ENCODE measurements around the gene RHOT2.
"Not testable (repeated sequence)": the region's sequence is repeated elsewhere in the genome, so short reads cannot be mapped to it uniquely, and the experiment has no call there.

The RHOT2 gene

DNA sequence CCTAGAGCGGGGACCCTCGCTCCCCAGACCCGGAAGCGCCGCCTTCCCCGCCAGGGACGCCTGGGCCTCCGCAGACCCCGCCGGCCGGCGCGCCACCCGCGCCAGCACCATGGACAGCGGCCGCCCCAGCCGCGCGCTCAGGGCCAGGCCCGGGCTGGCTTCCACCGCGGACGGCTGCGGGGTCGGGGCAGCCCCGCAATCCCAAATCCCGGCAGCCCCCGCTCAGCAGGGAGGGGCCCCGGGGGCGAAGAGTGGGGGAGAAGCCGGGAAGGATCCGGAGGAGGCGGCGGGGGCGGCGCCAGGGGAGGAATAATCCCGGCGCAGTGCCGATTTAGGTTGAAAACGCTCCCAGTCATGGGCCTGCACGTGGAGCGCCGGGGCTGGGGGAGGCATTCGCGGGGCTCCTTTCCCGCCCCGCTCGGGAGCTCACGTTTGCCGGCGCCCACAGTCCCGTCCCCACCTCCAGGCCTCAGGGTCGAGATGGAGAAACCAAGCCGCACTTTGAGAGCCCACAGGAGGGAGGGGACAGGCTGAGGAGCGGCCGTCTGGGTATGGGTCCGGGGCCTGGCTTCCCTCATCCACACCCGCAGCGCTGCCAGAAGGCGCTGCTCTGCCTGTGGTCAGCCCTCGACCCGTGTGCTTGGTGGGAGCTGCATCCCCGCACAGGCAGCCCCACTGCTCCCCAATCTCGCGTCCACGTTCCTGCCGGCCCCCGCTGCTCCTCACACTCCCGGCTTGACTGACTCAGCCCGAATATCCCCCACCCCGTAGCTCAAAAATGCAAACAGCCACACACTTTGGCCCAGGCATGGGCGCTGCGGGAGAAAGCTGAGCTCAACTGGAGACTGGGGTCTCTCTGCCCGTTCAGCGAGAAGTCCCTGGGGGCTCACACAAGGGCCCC, 33.0 kb downstream of the RHOT2 start:
- DNase-seq (ENCODE audit: low read depth) = no peak

DNA sequence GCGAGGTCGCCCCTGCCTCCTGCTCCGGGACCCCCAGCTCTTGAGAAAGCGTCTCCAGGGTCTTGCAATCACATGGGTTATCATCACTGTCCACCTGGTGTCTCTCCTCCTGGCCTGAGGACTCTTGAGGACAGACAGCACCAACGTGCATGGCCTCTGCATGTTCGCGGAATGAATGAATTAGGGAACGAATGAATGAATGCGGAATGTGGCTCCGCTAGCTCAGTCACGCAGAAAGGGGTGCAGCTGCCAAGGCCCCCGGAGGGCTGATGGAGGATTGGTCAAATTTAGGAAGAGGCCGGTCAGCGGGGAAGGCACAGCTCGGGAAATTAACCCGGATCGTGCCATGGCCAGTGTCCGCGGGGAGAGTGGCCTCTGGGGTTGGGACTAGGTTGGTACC, 34.4 kb downstream of the RHOT2 start:
- no peak for DNase-seq (ENCODE audit: low read depth)

DNA sequence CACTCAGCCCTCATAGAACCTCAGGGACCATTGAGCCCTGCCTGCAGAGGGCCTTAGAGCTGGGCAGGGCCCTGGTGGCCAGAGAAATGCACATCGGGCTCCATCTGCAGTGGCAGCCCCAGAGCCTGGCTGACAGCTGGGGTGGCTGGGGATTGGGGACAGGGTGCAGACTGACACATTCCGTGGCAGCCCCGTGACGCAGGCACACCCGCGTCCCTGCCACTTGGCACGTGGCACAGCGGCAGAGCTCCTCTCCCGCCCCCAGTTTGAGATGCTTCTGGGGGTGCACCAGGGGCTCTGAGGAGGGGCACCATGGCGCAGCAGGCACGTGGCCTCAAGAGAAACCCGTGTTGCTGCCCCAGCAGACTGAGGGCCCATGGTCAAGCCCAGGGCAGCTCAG, 35.5 kb downstream of the RHOT2 start:
- no peak for DNase-seq (ENCODE audit: low read depth)

DNA sequence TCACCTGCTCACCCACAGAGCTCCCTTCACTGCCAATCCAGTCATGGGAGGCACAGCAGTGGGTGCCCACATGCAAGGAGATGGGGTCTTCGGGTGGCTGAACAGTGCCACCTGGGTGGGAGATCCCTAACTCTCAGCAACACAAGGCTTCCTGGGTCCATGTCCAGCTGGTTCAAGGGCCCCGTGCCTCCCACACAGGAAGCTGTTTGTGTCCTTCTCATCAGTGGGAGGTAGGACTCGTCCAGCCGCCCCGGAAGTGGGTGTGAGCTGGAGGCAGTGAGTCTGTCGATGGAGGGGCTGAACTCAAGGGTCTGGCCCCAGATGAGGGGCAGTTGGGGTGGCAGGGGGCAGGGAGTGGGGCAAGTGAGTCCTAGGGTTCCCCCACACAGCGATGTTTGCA, 36.1 kb downstream of the RHOT2 start:
- no peak for DNase-seq (ENCODE audit: low read depth)

DNA sequence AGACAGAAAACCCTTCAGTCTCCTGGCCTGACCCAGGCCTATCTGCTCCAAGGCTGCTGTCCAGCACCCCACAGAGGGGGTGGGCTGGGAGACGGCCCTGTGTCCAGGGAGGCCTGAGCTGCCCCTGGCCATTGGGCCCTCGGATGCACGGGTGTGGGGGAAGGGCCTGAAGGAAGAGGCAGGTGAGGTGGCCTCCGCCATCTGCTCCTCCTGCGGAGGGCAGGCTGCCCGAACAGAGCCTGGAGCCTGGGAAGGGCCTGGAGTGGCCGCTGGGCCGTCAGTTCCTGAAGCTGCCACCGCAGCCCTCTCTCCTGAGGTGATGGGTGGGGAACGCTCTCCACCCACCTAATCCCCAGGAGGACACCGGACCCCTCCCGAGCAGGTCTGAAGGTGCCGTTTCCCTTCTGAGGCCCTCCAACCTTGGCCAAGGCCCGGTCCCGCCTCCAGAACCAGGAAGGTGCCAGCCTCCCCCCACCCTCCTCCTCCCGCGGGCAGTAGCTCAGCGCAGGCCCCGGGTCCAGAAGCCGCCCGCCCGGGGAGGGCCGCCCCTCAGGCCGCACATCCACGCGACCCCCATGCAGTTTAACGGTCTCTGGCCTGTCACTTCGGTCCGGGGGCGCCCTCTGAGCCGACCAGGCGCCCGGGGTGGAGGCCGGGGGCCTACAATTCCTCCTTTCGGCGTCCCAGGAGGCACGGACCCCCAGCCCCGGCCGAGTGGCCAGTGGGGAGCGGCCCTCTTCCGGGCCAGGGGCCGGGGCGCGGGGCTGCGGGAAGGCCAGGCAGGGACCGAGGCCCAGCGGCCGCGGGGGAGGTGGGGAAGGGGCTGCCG, 36.8 kb downstream of the RHOT2 start:
- no peak for DNase-seq (ENCODE audit: low read depth)

DNA sequence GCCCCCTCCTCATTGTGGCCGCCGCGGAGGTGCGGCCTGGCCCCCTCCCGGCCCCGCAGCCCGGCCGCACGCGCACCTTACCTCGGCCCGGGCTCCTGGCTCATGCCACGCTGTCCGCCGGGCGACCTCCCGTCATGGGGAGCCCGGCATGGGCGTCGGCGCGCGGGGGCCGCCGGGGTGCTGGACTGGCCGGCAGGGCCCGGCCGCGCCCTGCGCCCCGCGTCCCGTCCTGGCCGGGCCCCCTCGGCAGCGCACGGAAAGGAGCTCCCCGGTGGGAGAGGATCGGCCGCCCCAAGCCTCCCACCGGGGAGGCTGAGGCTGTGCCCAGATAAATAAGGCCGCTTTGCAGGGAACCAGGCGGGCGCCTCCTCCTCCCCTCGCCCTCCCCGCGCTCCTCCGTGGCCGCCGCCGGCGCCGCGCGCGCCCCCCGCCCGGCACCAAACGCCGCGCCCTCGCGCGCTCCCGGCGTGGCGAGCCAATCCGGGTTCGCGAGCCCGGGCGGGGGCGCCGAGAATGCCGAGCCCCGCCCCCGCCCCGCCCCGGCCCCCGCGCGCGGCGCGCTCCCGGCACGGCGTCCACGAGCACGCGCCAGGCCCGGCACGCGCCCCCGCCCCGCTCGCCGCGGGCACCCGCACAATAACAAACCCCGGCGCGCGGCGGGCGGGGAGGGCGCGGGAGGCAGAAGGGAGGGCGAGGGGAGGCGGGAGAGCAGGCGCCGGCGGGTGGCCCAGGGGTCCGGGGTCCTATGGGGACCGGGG, 37.7 kb downstream of the RHOT2 start, which contains the start of gene FBXL16:
Gene FBXL16 (minus strand): TSS at position 371 of the 758 bp plus-strand sequence. CDS start 8,396 bp downstream, outside the sequence.
- DNase-seq (ENCODE audit: low read depth) = no peak

DNA sequence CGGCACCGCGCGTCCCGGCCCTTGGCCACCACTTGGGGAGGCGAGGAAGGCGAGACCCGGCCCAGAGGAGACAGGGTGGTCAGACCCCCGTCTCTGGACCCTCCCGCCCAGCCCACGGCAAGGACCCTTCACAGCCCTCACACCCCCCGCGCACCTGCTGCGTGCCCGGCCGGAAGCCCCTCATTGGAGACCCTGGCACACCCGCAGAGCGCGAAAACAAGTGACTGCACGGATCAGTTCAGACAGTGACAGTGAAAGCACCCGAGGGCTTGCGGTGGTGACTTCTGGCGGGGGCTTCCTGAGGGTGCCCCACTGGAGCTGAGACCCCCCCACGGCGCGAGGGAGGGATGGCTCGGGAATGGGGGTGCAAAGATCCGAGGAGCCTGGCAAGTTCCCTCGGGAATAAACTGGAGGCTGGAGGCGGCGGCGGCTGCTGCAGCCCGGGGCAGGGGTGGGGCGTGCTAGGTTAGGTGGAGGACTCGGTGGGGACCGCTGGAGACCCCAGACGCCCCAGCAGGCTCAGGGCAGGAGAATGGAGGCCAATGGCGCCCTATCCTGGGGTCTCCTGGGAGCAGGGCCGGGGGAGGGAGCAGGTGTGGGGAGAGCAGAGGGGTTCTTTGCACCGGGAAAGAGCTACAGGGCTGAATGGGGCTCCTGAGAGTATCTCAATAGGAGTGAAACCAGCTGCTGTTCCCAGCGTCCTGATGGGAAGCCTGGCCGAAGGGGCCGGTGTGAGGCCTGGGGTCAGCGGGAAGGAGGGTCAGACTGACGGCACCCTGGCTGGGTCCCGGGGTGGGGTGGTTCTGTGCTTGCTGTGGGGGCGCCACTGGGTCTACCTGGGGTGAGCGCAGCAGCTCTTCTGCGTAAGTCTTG, 38.5 kb downstream of the RHOT2 start:
- no peak for DNase-seq (ENCODE audit: low read depth)

DNA sequence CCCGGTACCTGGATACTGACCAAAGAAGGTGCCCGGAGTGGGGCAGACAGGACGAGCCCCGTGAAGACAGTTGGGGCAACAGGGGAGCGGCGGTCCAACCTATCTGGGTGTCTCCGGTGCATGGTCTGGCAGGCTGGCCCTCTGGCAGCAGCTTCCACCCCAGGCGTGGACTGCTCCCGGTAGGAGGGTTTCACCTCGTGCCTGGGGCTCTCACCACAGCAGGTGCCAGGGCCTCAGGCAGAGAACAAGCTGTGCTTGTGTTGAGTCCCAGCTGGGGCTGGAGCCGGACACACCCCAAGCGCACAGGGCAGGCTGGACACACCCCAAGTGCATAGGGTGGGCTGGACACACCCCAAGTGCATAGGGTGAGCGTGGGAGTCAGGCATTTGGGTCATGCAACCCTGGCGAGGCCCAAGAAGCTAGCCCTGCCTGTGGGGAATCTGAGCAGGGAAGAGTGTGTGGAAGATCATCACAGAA, 39.2 kb downstream of the RHOT2 start:
- DNase-seq (ENCODE audit: low read depth) = no peak

DNA sequence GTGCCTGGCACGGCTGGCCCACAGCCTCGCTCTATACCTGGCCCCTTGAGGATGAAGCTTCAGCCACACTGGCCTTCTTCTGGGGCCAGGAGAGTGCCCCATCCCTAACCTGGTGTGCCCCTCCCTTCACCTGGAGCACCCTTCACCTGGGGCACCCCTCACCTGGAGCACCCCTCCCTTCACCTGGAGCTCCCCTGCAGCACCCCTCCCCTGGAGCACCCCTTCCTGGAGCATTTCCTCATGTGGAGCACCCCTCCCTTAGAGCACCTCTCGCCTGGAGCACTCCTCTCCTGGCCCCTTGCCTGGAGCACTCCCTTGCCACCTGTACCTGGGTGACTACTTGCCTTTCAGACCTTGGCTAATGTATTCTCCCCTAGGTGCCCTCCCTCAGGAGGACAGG, 40.1 kb downstream of the RHOT2 start:
- DNase-seq (ENCODE audit: low read depth) = no peak

DNA sequence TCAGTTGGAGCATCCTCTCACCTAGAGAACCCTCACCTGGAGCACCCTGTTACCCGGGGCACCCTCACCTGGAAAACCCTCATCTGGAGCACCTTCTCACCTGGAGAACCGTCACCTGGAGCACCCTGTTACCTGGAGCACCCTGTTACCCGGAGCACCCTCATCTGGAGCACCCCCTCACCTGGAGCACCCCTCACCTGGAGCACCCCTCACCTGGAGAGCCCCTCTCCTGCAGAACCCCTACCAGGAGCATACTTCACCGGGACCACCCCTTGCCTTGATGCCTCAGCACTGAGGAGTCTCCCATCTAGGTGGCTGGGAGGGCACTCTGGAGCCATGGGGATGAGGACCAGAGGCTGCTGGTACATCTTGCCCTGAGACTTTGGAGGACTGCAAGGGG, 41.0 kb downstream of the RHOT2 start:
- DNase-seq (ENCODE audit: low read depth) = no peak

DNA sequence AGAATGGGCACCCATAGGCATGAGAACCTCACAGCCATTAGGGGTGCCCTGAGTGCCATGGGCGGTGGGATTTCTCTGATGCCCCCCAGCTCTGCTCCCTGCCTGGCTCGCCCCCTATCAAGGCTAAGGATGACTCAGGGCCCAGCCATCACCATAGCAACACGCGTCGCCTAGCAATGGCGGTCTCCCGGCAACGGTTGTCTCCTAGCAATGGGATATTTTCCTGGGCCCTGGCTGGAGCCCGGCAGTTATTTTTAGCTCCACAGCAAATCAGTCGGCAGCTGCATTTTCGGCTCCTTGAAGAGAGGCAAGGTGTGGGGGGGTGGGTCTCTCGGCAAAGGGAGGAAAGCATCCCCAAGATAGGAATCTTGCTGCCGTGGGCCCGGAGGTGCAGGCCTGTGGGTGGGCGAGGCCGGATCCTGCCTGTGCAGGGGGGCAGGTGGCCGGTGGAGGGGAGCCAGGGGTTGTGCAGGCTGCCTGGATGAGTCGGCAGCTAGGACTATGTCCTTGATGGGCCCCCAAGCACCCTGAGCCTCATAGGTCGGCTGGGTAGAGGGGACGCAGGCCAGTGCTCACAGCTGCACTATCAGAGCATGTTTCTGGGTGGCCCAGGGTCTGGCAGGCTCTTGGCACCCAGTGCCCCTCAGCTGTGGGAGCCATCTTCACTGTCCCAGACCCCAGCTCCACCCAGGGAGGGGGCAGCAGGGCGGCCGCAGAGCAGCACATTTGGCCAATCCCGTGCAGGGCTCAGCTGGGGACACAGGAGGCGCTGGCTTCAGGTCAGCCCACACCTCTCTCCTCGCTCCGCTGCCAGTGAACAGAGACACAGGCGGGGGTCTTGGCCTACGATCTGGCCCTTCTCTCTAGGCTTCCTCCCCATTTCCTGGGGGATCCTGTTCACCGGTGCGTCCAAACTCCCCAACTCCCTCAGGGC, 41.9 kb downstream of the RHOT2 start:
- no peak for DNase-seq (ENCODE audit: low read depth)

DNA sequence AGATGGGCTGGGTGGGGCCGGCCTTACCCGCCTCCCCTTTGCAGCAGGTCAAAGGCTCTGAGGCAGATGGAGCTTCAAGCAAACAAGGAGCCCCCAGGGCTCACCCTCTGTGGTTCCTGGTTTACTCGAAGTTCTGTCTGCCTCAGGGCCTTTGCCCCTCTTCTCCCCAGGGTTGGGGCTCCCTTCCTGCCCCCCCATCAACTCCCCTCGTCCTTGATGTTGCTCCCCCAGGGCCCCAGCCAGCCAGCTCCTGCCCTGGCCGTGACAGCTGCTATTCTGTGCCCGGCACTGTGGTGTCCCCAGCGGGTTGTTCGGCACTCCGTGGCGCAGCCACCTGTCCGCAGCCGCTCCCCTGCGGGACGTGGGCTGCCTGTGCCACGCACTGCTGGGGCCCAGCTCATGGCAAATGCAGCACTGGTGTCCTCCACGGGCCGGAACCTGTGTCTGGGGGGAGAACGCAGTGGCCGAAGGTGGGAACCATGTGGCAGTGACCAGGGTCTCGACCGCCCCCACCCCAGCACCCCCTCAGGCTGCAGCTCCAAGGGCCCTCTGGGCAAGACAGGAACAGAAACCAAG, 42.7 kb downstream of the RHOT2 start:
- no peak for DNase-seq (ENCODE audit: low read depth)

DNA sequence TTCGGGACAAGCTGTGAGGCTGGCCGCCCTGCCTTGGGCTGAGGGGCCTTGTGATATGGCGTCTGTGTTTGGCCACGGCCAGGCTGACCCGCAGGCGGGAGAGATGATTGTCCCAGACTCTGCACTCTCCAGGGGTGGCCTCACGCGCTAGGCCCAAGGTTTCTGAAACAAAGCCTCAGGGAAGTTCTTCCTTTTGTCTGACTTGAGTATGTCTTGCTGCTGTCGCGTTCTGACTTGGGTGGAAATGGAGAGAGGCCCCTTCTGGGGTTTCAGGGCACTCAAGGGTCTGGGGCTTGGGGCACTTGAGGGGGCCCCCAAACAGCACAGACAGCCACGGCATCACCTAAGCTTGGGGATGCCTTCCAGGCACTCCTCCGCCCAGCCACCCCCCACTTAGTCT, 43.2 kb downstream of the RHOT2 start:
- no peak for DNase-seq (ENCODE audit: low read depth)

DNA sequence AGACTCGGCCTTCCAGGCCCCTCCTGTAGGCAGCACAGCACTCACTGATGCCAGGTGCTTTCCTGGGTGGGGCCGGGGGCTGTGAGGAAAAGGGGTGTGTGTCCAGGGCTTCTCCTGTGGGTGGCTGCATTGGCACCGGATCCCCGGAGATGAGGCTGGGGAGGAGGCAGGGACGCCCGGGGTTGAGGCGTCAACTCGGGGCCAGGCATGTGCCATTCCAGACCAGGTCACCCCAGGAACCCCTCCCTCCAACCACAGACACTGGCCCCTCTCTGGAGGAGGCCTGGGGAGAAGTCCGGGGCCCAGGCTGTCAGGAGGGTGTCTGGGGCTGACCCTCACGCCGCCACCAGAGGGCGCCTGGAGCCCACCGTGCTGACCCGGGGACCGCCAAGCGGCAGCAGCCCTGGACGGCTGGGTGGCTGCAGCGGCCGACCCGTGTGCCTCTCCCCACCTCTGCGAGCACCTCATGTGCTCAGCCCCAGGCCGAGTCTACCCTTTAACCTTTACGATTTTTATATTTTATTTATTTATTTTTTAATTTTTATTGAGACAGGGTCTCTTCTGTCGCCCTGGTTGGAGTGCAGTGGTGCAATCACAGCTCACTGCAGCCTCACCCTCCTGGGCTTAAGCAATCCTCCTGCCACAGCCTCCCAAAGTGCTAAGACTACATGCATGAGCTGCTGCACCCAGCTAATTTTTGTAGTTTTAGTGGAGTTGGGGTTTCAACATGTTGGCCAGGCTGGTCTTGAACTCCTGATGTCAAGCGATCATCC, 43.8 kb downstream of the RHOT2 start:
- DNase-seq (ENCODE audit: low read depth) = peak; percentile 63

DNA sequence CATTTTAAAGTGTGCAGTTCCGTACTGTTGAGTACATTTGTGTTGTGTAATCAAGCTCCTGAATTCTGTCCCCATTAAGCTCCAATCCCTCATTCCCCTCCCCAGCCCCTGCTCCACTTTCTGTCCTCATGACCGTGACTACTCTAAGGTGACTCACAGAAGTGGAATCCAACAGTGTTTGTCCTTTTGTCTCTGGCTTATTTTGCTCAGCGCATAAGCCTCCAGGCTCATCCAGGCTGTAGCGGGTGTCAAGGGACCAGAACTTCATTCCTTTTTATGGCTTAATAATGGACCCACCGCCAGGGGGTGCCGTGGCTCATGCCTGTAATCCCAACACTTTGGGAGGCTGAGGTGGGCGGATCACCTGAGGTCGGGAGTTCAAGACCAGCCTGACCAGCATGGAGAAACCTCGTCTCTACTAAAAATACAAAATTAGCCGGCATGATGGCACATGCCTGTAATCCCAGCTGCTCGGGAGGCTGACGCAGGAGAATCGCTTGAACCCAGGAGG, 44.9 kb downstream of the RHOT2 start:
- DNase-seq (ENCODE audit: low read depth) = not testable (repeated sequence)

DNA sequence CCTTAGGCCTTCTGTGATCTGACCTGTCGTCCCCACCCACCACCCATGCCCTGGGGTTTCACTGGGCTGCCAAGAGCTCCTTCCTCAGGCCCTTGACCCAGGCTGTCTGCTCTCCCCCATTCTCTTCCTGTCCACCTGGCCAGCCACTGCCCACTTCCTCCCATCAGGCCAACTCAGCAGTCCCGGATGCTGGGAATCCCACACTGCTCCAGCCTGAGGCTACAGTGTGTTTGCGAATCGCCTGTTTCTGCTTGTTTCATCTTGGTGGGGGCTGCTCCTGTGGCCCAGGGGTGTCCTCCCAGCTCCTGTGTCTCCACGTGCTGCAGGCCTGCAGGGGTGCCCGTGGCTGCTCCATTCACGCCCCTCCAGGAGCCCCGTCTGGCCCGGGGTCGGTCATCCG, 46.1 kb downstream of the RHOT2 start:
- DNase-seq (ENCODE audit: low read depth) = no peak

DNA sequence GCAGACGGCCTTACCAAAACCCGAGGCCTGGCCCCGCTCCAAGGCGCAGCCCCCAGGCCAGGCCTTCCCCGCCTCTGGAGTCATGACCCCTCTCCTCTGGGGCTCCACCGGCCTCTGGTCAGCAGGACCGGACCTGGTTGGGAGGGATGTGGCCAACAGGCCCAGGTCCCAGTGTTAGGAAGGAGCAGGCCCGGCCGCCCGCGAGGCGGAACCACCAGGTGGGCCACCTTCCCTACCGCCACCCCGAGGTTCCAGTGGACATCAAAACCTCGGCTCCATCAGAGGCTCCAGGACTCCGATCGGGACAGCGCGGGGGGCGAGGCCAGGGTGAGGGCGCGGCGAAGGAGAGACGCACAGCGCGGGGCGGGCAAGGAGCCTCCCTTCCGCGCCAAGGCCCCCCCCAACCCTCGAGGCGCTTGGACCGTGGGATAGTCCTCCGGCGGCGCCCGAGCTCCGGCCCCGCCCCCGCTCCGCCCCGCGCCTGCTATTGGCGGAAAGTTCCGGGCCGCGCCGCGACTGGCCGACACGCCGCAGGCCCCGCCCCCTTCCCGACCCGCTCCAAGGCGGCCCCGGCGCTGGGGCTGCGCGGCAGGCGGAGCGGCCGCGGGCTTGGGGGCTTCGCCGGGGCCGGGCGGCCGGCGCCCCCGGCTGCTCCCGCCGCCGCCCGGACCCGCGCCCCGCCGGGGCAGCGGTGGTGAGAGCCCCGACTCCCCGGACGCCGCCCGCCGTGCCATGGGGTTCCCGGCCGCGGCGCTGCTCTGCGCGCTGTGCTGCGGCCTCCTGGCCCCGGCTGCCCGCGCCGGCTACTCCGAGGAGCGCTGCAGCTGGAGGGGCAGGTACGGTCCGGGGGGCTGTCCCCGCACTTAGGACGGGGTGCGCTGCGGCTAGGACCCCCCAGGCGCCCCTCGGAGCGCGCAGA, 46.9 kb downstream of the RHOT2 start, which contains the start of gene METRN:
Gene METRN (plus strand): TSS at position 561 of the 919 bp plus-strand sequence. CDS start 172 bp downstream, at position 733.
- DNase-seq (ENCODE audit: low read depth) = peak; percentile 83
